G401 (cell line): Measurements from ENCODE around the gene MAMDC4. TPM values are rescaled to one million over a fixed set of nuclear protein-coding genes. Genes with fewer than 3 reads are reported as not detected.
"Not testable (repeated sequence)": the region's sequence is repeated elsewhere in the genome, so short reads cannot be mapped to it uniquely, and the experiment has no call there.

Source experiments
- DNase-seq: peaks from one replicate; pipeline ENCODE4 v3.0.0-alpha.2; 2015; ENCODE audit warnings: low spot score
- in situ Hi-C: cut with HindIII; loops from 2 replicates; pipeline ENCODE4 v1.10.0; 2016; ENCODE audit warnings: low sequenced_read_pairs, mixed read lengths
- total RNA-seq: library from RNA; depleted of rRNA; stranded (reverse); fragments of >200 nt; shearing (Covaris generic); gene quantifications from 2 replicates; pipeline ENCODE4 v1.2.3, GENCODE V29; 2014; rRNA removed

MAMDC4 gene
- 1.9 TPM in 2 replicates for total RNA-seq

GRCh38 chr9:136851941-136852663 is at the start of gene MAMDC4:
Gene MAMDC4 (plus strand): TSS chr9:136852346. CDS start chr9:136852417, 71 bp downstream.
- in situ Hi-C loops = no loop called here
- DNase-seq = no peak

- DNase-seq, in situ Hi-C loops: not testable (repeated sequence)
These were observed 49.1 kb upstream of the MAMDC4 start for GRCh38 chr9:136803009-136803550.

- peak; percentile 69 for DNase-seq
- in situ Hi-C loops = no loop called here
These were observed 48.3 kb upstream of the MAMDC4 start for GRCh38 chr9:136803551-136804508.

GRCh38 chr9:136804509-136805206 is 47.5 kb upstream of the MAMDC4 start:
- in situ Hi-C loops = no loop called here
- DNase-seq = no peak

- in situ Hi-C loops = no loop called here
- DNase-seq = no peak
These were observed 46.9 kb upstream of the MAMDC4 start for GRCh38 chr9:136805207-136805740.

- no peak for DNase-seq
- in situ Hi-C loops = no loop called here
These were observed 46.1 kb upstream of the MAMDC4 start for GRCh38 chr9:136806067-136806466.

- in situ Hi-C loops = no loop called here
These were observed 45.4 kb upstream of the MAMDC4 start for GRCh38 chr9:136806631-136807201.

GRCh38 chr9:136807281-136808074 is 44.7 kb upstream of the MAMDC4 start, which contains the start of gene RABL6:
Gene RABL6 (plus strand): TSS chr9:136807948. CDS start chr9:136808197, 249 bp downstream.
- DNase-seq = peak; percentile 64
- in situ Hi-C loops = no loop called here

More at GRCh38 chr9:136806631-136807201, 45.4 kb upstream of the MAMDC4 start:
- no peak for DNase-seq

GRCh38 chr9:136808075-136808805 is 43.9 kb upstream of the MAMDC4 start:
- DNase-seq = no peak
- in situ Hi-C loops = no loop called here

- in situ Hi-C loops = no loop called here
- DNase-seq = no peak
These were observed 43.4 kb upstream of the MAMDC4 start for GRCh38 chr9:136808806-136809158.

- in situ Hi-C loops = loop anchor here (10.0 kb wide), 1 partner anchor 120 kb away; no protein-coding TSS in a partner anchor
- DNase-seq = no peak
These were observed 37.3 kb upstream of the MAMDC4 start for GRCh38 chr9:136814725-136815421.

GRCh38 chr9:136815422-136815782 is 36.7 kb upstream of the MAMDC4 start:
- in situ Hi-C loops = loop anchor here (10.0 kb wide), 1 partner anchor 119 kb away; no protein-coding TSS in a partner anchor
- no peak for DNase-seq

GRCh38 chr9:136820971-136821825 is 30.9 kb upstream of the MAMDC4 start:
- DNase-seq = peak; percentile 64
- in situ Hi-C loops = no loop called here

GRCh38 chr9:136821826-136822544 is 30.2 kb upstream of the MAMDC4 start:
- in situ Hi-C loops = no loop called here
- peak; percentile 86 for DNase-seq
